A673 (cell line): ENCODE measurements around the gene STPG3. TPM values are rescaled to one million over a fixed set of nuclear protein-coding genes. Genes with fewer than 3 reads are reported as not detected.

Experiments used
- BruUV-seq: library from RNA; stranded (reverse); fragments of 400-500 nt; replicated peaks from 2 replicates; lab custom pipeline; 2021; lab: Mats Ljungman, UMichigan
- CTCF ChIA-PET: fragments of 300-600 bp; sonication (Branson Sonifier 250); formaldehyde crosslinking; loops from one replicate; lab custom pipeline; 2022; ENCODE audit warnings: antibody characterized with exemption; lab: Charles Lee
- POLR2A ChIA-PET: fragments of 300-600 bp; sonication (Branson Sonifier 250); formaldehyde crosslinking; loops from one replicate; lab custom pipeline; 2022; ENCODE audit warnings: antibody characterized with exemption; ENCODE audit not compliant: low non-redundant PET; lab: Charles Lee
- DNase-seq: peaks from one replicate; pipeline ENCODE4 v3.0.0-alpha.2; 2015; ENCODE audit warnings: low spot score
- H3K27ac ChIP-seq: fragments of 200-600 bp; sonication (generic); 2 replicates; pipeline ENCODE4 v1.5.1; 2016; ENCODE audit warnings: mixed run types, low read depth, mild to moderate bottlenecking, mixed read lengths, antibody characterized with exemption, low read length; ENCODE audit not compliant: poor library complexity, severe bottlenecking
- H3K27me3 ChIP-seq: fragments of 200-600 bp; sonication (generic); replicated peaks from 2 replicates; pipeline ENCODE4 v1.6.1; 2017; ENCODE audit warnings: mixed run types, low read depth, mild to moderate bottlenecking, mixed read lengths, antibody characterized with exemption, low read length; ENCODE audit not compliant: insufficient read depth, poor library complexity
- H3K36me3 ChIP-seq: fragments of 200-600 bp; sonication (generic); 2 replicates; pipeline ENCODE4 v1.6.1; 2016; ENCODE audit warnings: mixed run types, mild to moderate bottlenecking, mixed read lengths, antibody characterized with exemption, low read length; ENCODE audit not compliant: insufficient read depth, poor library complexity, severe bottlenecking
- H3K4me1 ChIP-seq: fragments of 200-600 bp; sonication (generic); 2 replicates; pipeline ENCODE4 v1.6.1; 2017; ENCODE audit warnings: mixed run types, mild to moderate bottlenecking, mixed read lengths, antibody characterized with exemption, low read length; ENCODE audit not compliant: insufficient read depth, poor library complexity, severe bottlenecking
- H3K4me3 ChIP-seq: fragments of 200-600 bp; sonication (generic); 2 replicates; pipeline ENCODE4 v1.5.1; 2016; ENCODE audit warnings: low read depth, mixed run types, mild to moderate bottlenecking, mixed read lengths, low read length; ENCODE audit not compliant: poor library complexity, severe bottlenecking
- H3K9me3 ChIP-seq: fragments of 200-600 bp; sonication (generic); 2 replicates; pipeline ENCODE4 v1.6.1; 2016; ENCODE audit warnings: mixed run types, low read depth, mild to moderate bottlenecking, mixed read lengths, antibody characterized with exemption, low read length; ENCODE audit not compliant: poor library complexity, severe bottlenecking
- CTCF ChIP-seq: fragments of 300-800, 200-600 bp; sonication (generic); conservative IDR thresholded peaks from 2 replicates; pipeline ENCODE4 v1.5.1; 2017; ENCODE audit warnings: low read depth, mild to moderate bottlenecking, antibody characterized with exemption, low read length, moderate library complexity, mixed read lengths
- EZH2 ChIP-seq: fragments of 200-600 bp; sonication (generic); IDR thresholded peaks from 2 replicates; pipeline ENCODE4 v1.6.1; 2017; ENCODE audit warnings: borderline replicate concordance, low read depth, mild to moderate bottlenecking, mixed read lengths, antibody characterized with exemption, low read length; ENCODE audit not compliant: poor library complexity, severe bottlenecking
- intact Hi-C: fragments of 100-400 bp; cut with micrococcal nuclease; formaldehyde crosslinking; loops from one replicate; pipeline ENCODE4 v1.10.0; 2022; ENCODE audit not compliant: unreplicated experiment
- total RNA-seq: library from RNA; stranded (reverse); gene quantifications from 2 replicates; pipeline ENCODE4 v1.2.3, GENCODE V29; 2021

Gene STPG3
- total RNA-seq, 1 experiment from 2014 or later = not detected

- H3K27ac ChIP-seq = no peak overlapping the region
- peaks cover 33% of the 10 kb centered on the region for H3K36me3 ChIP-seq
- ChIA-PET CTCF (no interaction called here), POLR2A (no interaction called here)
- intact Hi-C loops = no loop called here
- no peak for DNase-seq
- TF ChIP-seq CTCF (no peak), EZH2 (no peak)
- H3K9me3 ChIP-seq = no peaks in the 10 kb centered on the region
- BruUV-seq = no TSS peak
- H3K4me3 ChIP-seq = no peak overlapping the region
- no peaks in the 10 kb centered on the region for H3K27me3 ChIP-seq
- no peaks in the 10 kb centered on the region for H3K4me1 ChIP-seq
These were observed 11.8 kb downstream of the STPG3 start for GRCh38 chr9:137262909-137263285.

DNA sequence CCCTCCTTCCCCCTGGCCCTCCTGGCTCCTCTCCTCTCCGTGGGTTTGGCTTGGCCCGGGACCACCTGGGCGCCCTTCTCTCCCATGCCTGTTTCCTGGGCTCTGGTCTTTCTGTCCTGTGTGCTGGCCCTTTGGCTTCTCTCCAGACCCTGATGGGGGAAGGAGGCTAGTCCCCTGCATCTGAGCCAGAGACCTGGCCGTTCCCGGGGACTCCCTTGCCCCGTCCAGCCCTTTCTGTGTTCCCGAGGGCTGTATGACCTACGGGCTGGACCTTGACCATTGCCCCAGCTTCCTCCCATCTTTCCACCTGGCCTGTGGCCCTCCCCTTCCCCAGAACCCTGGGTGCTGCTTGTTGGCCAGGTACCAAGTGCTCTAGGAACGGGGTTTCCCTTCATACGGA is 12.4 kb downstream of the STPG3 start:
- TF ChIP-seq EZH2 = no peak
- no peak for TF ChIP-seq CTCF
- H3K4me3 ChIP-seq = no peak overlapping the region
- H3K4me1 ChIP-seq = no peaks in the 10 kb centered on the region
- H3K9me3 ChIP-seq = no peaks in the 10 kb centered on the region
- BruUV-seq = no TSS peak
- ChIA-PET POLR2A (no interaction called here), CTCF (no interaction called here)
- H3K27me3 ChIP-seq = no peaks in the 10 kb centered on the region
- peaks cover 34% of the 10 kb centered on the region for H3K36me3 ChIP-seq
- DNase-seq = no peak
- no peak overlapping the region for H3K27ac ChIP-seq
- intact Hi-C loops = no loop called here

DNA sequence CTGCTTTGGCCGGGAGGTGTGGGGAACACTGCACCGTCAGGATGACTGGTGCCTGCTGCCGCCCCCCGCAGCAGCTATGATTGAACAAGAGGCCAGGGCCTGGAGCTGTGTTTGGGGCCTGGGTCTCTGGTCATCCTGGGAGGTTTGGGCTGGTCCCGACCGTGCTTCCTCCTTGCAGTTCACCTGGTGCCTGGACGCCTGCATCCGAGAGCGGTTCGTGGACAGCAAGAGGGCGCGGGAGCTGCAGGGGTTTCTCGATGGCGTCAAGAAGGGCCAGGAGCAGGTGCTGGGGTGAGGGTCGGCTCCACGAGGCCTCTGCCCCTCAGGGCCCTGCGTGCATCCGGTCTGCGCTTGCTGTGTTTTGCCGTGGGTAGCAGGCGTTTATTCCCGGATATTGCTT is 13.0 kb downstream of the STPG3 start:
- CTCF ChIA-PET = no interaction called here
- no peaks in the 10 kb centered on the region for H3K27me3 ChIP-seq
- peaks cover 28% of the 10 kb centered on the region for H3K36me3 ChIP-seq
- no peaks in the 10 kb centered on the region for H3K9me3 ChIP-seq
- TF ChIP-seq EZH2 = no peak
- TF ChIP-seq CTCF = no peak
- no peak overlapping the region for H3K27ac ChIP-seq
- POLR2A ChIA-PET = no interaction called here
- no peaks in the 10 kb centered on the region for H3K4me1 ChIP-seq
- intact Hi-C loops = no loop called here
- no peak for DNase-seq
- no TSS peak for BruUV-seq
- no peak overlapping the region for H3K4me3 ChIP-seq
